Neural progenitor cell (in vitro differentiated cells): ENCODE data around the gene HLA-DPB1. TPM values are rescaled to one million over a fixed set of nuclear protein-coding genes. Genes with fewer than 3 reads are reported as not detected.
A peak's percentile ranks its signal among the peaks of the same experiment; 100 is the strongest.

Experiments used
- DNase-seq: peaks from one replicate; pipeline ENCODE4 v3.0.0-alpha.2; 2016; ENCODE audit warnings: low spot score
- H2AFZ ChIP-seq: fragments of 200-600 bp; sonication (generic); replicated peaks from 2 replicates; pipeline ENCODE4 v1.6.1; 2016; ENCODE audit warnings: antibody characterized with exemption
- H3F3A ChIP-seq: fragments of 200-600 bp; sonication (generic); 2 replicates; pipeline ENCODE4 v1.6.1; 2016; ENCODE audit warnings: antibody characterized with exemption, low read depth
- H3K27ac ChIP-seq: fragments of 200-600 bp; sonication (generic); 2 replicates; pipeline ENCODE4 v1.5.1; 2016; ENCODE audit warnings: mild to moderate bottlenecking
- H3K27me3 ChIP-seq: fragments of 200-600 bp; sonication (generic); 2 replicates; pipeline ENCODE4 v1.6.1; 2016; ENCODE audit warnings: mild to moderate bottlenecking, moderate library complexity
- H3K36me3 ChIP-seq: fragments of 200-600 bp; sonication (generic); 2 replicates; pipeline ENCODE4 v1.5.1; 2016
- H3K4me1 ChIP-seq: fragments of 200-600 bp; sonication (generic); 2 replicates; pipeline ENCODE4 v1.6.1; 2016; ENCODE audit warnings: mixed run types
- H3K4me2 ChIP-seq: fragments of 200-600 bp; sonication (generic); 2 replicates; pipeline ENCODE4 v1.6.1; 2016
- H3K4me3 ChIP-seq: fragments of 200-600 bp; sonication (generic); 2 replicates; pipeline ENCODE4 v1.5.1; 2016
- H3K79me2 ChIP-seq: fragments of 200-600 bp; sonication (generic); 2 replicates; pipeline ENCODE4 v1.6.1; 2016; ENCODE audit warnings: low read depth
- H3K9ac ChIP-seq: fragments of 200-600 bp; sonication (generic); 2 replicates; pipeline ENCODE4 v1.6.1; 2016
- H3K9me3 ChIP-seq: fragments of 200-600 bp; sonication (generic); 2 replicates; pipeline ENCODE4 v1.5.1; 2016; ENCODE audit warnings: low read depth
- H4K20me1 ChIP-seq: fragments of 200-600 bp; sonication (generic); 2 replicates; pipeline ENCODE4 v1.6.1; 2016; ENCODE audit warnings: low read depth
- H3K27ac Mint-ChIP-seq: 3 replicates; pipeline ENCODE4 v1.8.0; 2021; ENCODE audit warnings: mixed read lengths
- H3K27me3 Mint-ChIP-seq: 2 replicates; pipeline ENCODE4 v1.8.0; 2022; ENCODE audit warnings: low read depth, mild to moderate bottlenecking, inconsistent platforms, moderate library complexity, mixed read lengths; ENCODE audit not compliant: insufficient read depth
- H3K36me3 Mint-ChIP-seq: 3 replicates; pipeline ENCODE4 v1.8.0; 2021; ENCODE audit warnings: mixed read lengths
- H3K4me1 Mint-ChIP-seq: 3 replicates; pipeline ENCODE4 v1.8.0; 2021; ENCODE audit warnings: mixed read lengths
- H3K4me3 Mint-ChIP-seq: 3 replicates; pipeline ENCODE4 v1.8.0; 2021; ENCODE audit warnings: mild to moderate bottlenecking, moderate library complexity, mixed read lengths
- H3K9me3 Mint-ChIP-seq: 3 replicates; pipeline ENCODE4 v1.8.0; 2020; ENCODE audit warnings: mixed read lengths
- CTCF ChIP-seq: fragments of 200-600 bp; sonication (generic); IDR thresholded peaks from 2 replicates; pipeline ENCODE4 v1.5.1; 2017; ENCODE audit warnings: antibody characterized with exemption, mild to moderate bottlenecking
- EZH2 ChIP-seq: fragments of 200-600 bp; sonication (generic); IDR thresholded peaks from 2 replicates; pipeline ENCODE4 v1.6.1; 2017; ENCODE audit warnings: antibody characterized with exemption, mild to moderate bottlenecking, moderate library complexity
- EZH2phosphoT487 ChIP-seq: fragments of 200-600 bp; sonication (generic); IDR thresholded peaks from 2 replicates; pipeline ENCODE4 v1.6.1; 2017; ENCODE audit warnings: antibody characterized with exemption
- total RNA-seq: library from RNA; depleted of rRNA; stranded (reverse); fragments of >200 nt; gene quantifications from 2 replicates; pipeline ENCODE4 v1.2.3, GENCODE V29; 2015; ENCODE audit warnings: low replicate concordance

Gene HLA-DPB1
- total RNA-seq, 1 donor from 2014 or later: 8.0 TPM

DNA sequence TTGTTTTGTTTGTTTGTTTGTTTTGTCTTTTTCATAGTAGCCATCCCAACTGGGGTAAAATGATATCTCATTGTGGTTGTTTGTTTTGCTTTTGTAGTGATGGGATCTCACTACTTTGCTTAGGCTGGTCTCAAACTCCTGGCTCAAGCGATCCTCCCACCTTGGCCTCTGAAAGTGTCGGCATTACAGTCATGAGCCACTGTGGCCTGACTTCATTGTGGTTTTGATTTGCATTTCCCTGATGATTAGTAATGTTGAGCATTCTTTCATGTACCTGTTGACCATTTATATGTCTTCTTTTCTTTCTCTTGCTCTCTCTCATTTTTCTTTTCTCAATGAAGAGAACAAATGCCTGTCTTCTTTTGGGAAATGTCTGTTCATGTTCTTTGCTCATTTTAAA is 35.6 kb upstream of the HLA-DPB1 start:
- no peaks in the 10 kb centered on the region for H3K4me1 ChIP-seq
- no peaks in the 10 kb centered on the region for H3K9me3 Mint-ChIP-seq
- no peaks in the 10 kb centered on the region for H3K4me1 Mint-ChIP-seq
- DNase-seq: no peak
- no peak overlapping the region for H3K4me3 ChIP-seq
- no peak overlapping the region for H3K4me2 ChIP-seq
- H3K27me3 Mint-ChIP-seq: peaks cover 6% of the 10 kb centered on the region
- no peak overlapping the region for H3K4me3 Mint-ChIP-seq
- no peaks in the 10 kb centered on the region for H3K9me3 ChIP-seq
- H3K27me3 ChIP-seq: peaks cover 12% of the 10 kb centered on the region
- no peak overlapping the region for H3K9ac ChIP-seq
- H3K36me3 Mint-ChIP-seq: no peaks in the 10 kb centered on the region
- no peaks in the 10 kb centered on the region for H4K20me1 ChIP-seq
- H3K27ac Mint-ChIP-seq: no peak overlapping the region
- no peaks in the 10 kb centered on the region for H3F3A ChIP-seq
- no peaks in the 10 kb centered on the region for H3K79me2 ChIP-seq
- H3K36me3 ChIP-seq: no peaks in the 10 kb centered on the region
- no peak overlapping the region for H3K27ac ChIP-seq
- no peak overlapping the region for H2AFZ ChIP-seq
- TF ChIP-seq CTCF (no peak), EZH2phosphoT487 (no peak), EZH2 (no peak)

DNA sequence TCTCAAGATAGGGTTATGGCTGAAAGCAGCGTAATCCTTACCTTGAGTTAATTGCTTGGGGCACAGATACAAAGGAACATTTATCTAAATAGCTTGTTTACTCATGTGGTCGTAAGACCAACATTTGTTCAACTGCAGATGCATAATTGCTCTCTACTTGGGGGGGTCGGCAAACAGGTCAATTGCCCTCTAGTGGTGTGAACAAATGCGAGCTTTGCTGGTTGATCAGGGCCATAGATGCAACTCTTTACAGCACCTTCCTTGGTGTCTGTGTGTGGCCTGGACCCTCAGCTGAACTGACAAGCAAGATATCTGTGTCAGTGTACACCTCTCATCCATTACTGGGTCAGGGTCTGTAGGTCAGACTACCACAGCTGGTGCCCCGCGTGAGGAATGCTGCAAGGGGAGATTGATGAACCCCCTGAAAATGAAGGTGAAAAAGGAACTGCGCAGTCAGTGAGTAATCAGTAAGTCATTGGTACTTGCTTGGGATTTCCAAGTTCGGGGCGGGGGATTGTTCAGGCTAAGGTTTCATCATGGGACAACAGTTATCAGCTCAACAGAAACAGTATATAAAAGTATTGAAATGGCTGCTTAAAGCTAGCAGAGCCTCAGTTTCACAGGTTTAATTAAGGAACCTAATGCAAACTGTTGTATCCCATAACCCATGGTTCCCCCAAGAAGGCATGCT is 26.3 kb upstream of the HLA-DPB1 start:
- Mint-ChIP-seq H3K4me1 (peaks cover 10% of the 10 kb centered on the region), H3K27me3 (peaks cover 6% of the 10 kb centered on the region), H3K4me3 (no peak overlapping the region), H3K9me3 (peaks cover 13% of the 10 kb centered on the region), H3K27ac (no peak overlapping the region), H3K36me3 (no peaks in the 10 kb centered on the region)
- no peaks in the 10 kb centered on the region for H4K20me1 ChIP-seq
- no peaks in the 10 kb centered on the region for H3F3A ChIP-seq
- peaks cover 7% of the 10 kb centered on the region for H3K4me1 ChIP-seq
- no peak overlapping the region for H2AFZ ChIP-seq
- H3K4me3 ChIP-seq: no peak overlapping the region
- H3K27ac ChIP-seq: no peak overlapping the region
- peak; percentile 17 for DNase-seq
- H3K27me3 ChIP-seq: no peaks in the 10 kb centered on the region
- H3K79me2 ChIP-seq: no peaks in the 10 kb centered on the region
- no peaks in the 10 kb centered on the region for H3K9me3 ChIP-seq
- no peak overlapping the region for H3K9ac ChIP-seq
- H3K36me3 ChIP-seq: no peaks in the 10 kb centered on the region
- TF ChIP-seq CTCF (peak; percentile 45), EZH2phosphoT487 (no peak), EZH2 (no peak)
- H3K4me2 ChIP-seq: no peak overlapping the region

GRCh38 chr6:33050014-33050810 is 25.6 kb upstream of the HLA-DPB1 start:
- Histone ChIP-seq H3K4me3 (no peak overlapping the region), H3K9me3 (no peaks in the 10 kb centered on the region), H2AFZ (no peak overlapping the region), H3K4me2 (no peak overlapping the region), H3K4me1 (peaks cover 7% of the 10 kb centered on the region), H3K79me2 (no peaks in the 10 kb centered on the region), H3K27me3 (no peaks in the 10 kb centered on the region), H3F3A (no peaks in the 10 kb centered on the region), H3K36me3 (no peaks in the 10 kb centered on the region), H3K9ac (no peak overlapping the region), H3K27ac (no peak overlapping the region), H4K20me1 (no peaks in the 10 kb centered on the region)
- Mint-ChIP-seq H3K27me3 (peaks cover 6% of the 10 kb centered on the region), H3K4me3 (no peak overlapping the region), H3K4me1 (peaks cover 10% of the 10 kb centered on the region), H3K9me3 (peaks cover 13% of the 10 kb centered on the region), H3K27ac (peak overlapping the region; percentile 7), H3K36me3 (no peaks in the 10 kb centered on the region)
- TF ChIP-seq EZH2: no peak
- no peak for TF ChIP-seq EZH2phosphoT487
- TF ChIP-seq CTCF: no peak
- no peak for DNase-seq
